ENCODE measurements around the gene CIAO2B. TPM values are rescaled to one million over a fixed set of nuclear protein-coding genes. Genes with fewer than 3 reads are reported as not detected.
"Not testable (repeated sequence)": the region's sequence is repeated elsewhere in the genome, so short reads cannot be mapped to it uniquely, and the experiment has no call there.

CIAO2B gene
- total and polyA plus RNA-seq, 12 donors, result 80.7 to 258 (median 112) TPM

- TF ChIP-seq CTCF (IDR thresholded peaks at IDR 0.05), result peak; percentile 95 to 99 (median 98)
- TF ChIP-seq POLR2A (IDR thresholded peaks at IDR 0.05), result no peak
- DNase-seq, result peak; percentile 90 to 97 (median 95)
- no peak overlapping the region for H3K27ac ChIP-seq
- H3K27me3 ChIP-seq, result no peaks in the 10 kb centered on the region
- intact Hi-C loops (cut with DNase I), result loop anchor here (2.0 to 5.0 kb wide), 3 partner anchors 125 to 180 kb away; partner anchors contain the start of genes FBXL8 (in 1 of the 2) and TRADD (in 1 of the 2)
- no peak overlapping the region for H3K4me3 ChIP-seq
- no peaks in the 10 kb centered on the region for H3K9me3 ChIP-seq (replicated peaks in 1 of 3)
- H3K36me3 ChIP-seq (replicated peaks in 1 of 2), result no peaks in the 10 kb centered on the region
- WGBS, 4 donors, result 26% methylated on average over 7 to 15 of the region's 15 CpGs
- no peaks in the 10 kb centered on the region for H3K4me1 ChIP-seq (replicated peaks in 1 of 2)
Measured at GRCh38 chr16:66977341-66978113, 43.3 kb upstream of the CIAO2B start.

- H3K9me3 ChIP-seq (replicated peaks in 1 of 3), result no peaks in the 10 kb centered on the region
- H3K4me1 ChIP-seq (replicated peaks in 1 of 2), result no peaks in the 10 kb centered on the region
- H3K36me3 ChIP-seq (replicated peaks in 1 of 2), result no peaks in the 10 kb centered on the region
- no peak overlapping the region for H3K27ac ChIP-seq
- intact Hi-C loops (cut with DNase I), result loop anchor here (5.0 kb wide), 2 partner anchors 126 to 181 kb away; partner anchors contain the start of genes FBXL8 (in 1 of the 2) and TRADD (in 1 of the 2)
- TF ChIP-seq CTCF (IDR thresholded peaks at IDR 0.05) (no peak), POLR2A (IDR thresholded peaks at IDR 0.05) (no peak)
- no peaks in the 10 kb centered on the region for H3K27me3 ChIP-seq
- 41 to 55% (median 53%) methylated on average over 12 to 13 of the region's 13 CpGs for WGBS, 4 donors
- H3K4me3 ChIP-seq, result no peak overlapping the region
- DNase-seq, result no peak
Measured at GRCh38 chr16:66976746-66977145, 42.5 kb upstream of the CIAO2B start.

- Histone ChIP-seq H3K27ac (no peak overlapping the region), H3K27me3 (no peaks in the 10 kb centered on the region), H3K9me3 (replicated peaks in 1 of 3) (no peaks in the 10 kb centered on the region), H3K4me3 (no peak overlapping the region), H3K36me3 (replicated peaks in 1 of 2) (no peaks in the 10 kb centered on the region), H3K4me1 (replicated peaks in 1 of 2) (no peaks in the 10 kb centered on the region)
- 63 to 81% (median 76%) methylated on average over 14 of the region's 14 CpGs for WGBS, 4 donors
- intact Hi-C loops (cut with DNase I), result loop anchor here (5.0 kb wide), 2 partner anchors 127 to 182 kb away; partner anchors contain the start of genes FBXL8 (in 1 of the 2) and TRADD (in 1 of the 2)
- TF ChIP-seq CTCF (IDR thresholded peaks at IDR 0.05) (no peak), POLR2A (IDR thresholded peaks at IDR 0.05) (no peak)
- DNase-seq, result no peak
Measured at GRCh38 chr16:66975302-66975893, 41.2 kb upstream of the CIAO2B start.

DNA sequence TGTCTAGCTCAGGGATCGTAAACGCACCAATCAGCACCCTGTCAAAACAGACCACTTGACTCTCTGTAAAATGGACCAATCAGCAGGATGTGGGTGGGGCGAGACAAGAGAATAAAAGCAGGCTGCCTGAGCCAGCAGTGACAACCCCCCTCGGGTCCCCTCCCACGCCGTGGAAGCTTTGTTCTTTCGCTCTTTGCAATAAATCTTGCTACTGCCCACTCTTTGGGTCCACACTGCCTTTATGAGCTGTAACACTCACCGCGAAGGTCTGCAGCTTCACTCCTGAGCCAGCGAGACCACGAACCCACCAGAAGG, 40.7 kb upstream of the CIAO2B start:
- H3K9me3 ChIP-seq (replicated peaks in 1 of 3); H3K36me3 ChIP-seq (replicated peaks in 1 of 2); H3K27me3 ChIP-seq; DNase-seq; H3K27ac ChIP-seq; H3K4me3 ChIP-seq; H3K4me1 ChIP-seq (replicated peaks in 1 of 2): not testable (repeated sequence)
- WGBS, 4 donors, result 64 to 72% (median 65%) methylated on average over 6 to 11 of the region's 11 CpGs
- intact Hi-C loops (cut with DNase I), result loop anchor here (5.0 kb wide), 2 partner anchors 127 to 182 kb away; partner anchors contain the start of genes FBXL8 (in 1 of the 2) and TRADD (in 1 of the 2)

- H3K36me3 ChIP-seq (replicated peaks in 1 of 2); DNase-seq; H3K4me1 ChIP-seq (replicated peaks in 1 of 2); H3K9me3 ChIP-seq (replicated peaks in 1 of 3); H3K27ac ChIP-seq; H3K27me3 ChIP-seq; intact Hi-C loops (cut with DNase I); H3K4me3 ChIP-seq: not testable (repeated sequence)
- WGBS, 4 donors, result 86 to 93% (median 89%) methylated on average over 8 to 32 of the region's 32 CpGs
Measured at GRCh38 chr16:66974156-66974931, 40.1 kb upstream of the CIAO2B start.

Data from adrenal gland (tissue), 12 donors.